Brain microvascular endothelial cell (primary cell): ENCODE measurements around the gene POLR3E.

ENCODE experiments used
- DNase-seq: peaks from one replicate; pipeline ENCODE4 v3.0.0-alpha.2; 2020
- H3K27ac ChIP-seq: fragments of 250-450 bp; sonication (Bioruptor Pico); 2 replicates; pipeline ENCODE4 v1.5.1; 2020; ENCODE audit warnings: mild to moderate bottlenecking, moderate library complexity
- H3K27me3 ChIP-seq: fragments of 250-450 bp; sonication (Bioruptor Pico); replicated peaks from 2 replicates; pipeline ENCODE4 v1.5.1; 2020; ENCODE audit warnings: mild to moderate bottlenecking
- H3K36me3 ChIP-seq: fragments of 250-450 bp; sonication (Bioruptor Pico); replicated peaks from 2 replicates; pipeline ENCODE4 v1.5.1; 2020; ENCODE audit warnings: mild to moderate bottlenecking
- H3K4me3 ChIP-seq: 2 replicates; pipeline ENCODE4 v1.5.1; 2011; ENCODE audit warnings: low read depth, mild to moderate bottlenecking, control low read depth, low read length, moderate library complexity
- CTCF ChIP-seq: IDR thresholded peaks from 2 replicates; pipeline ENCODE4 v1.5.1; 2011; ENCODE audit warnings: low read depth, mild to moderate bottlenecking, moderate library complexity, low read length, control low read depth, inconsistent platforms; ENCODE audit errors: missing control alignments
- in situ Hi-C: cut with HindIII; loops from 2 replicates; pipeline ENCODE4 v1.10.0; 2017; ENCODE audit warnings: low sequenced_read_pairs, low pct_ligation_motif_present

POLR3E gene

DNA sequence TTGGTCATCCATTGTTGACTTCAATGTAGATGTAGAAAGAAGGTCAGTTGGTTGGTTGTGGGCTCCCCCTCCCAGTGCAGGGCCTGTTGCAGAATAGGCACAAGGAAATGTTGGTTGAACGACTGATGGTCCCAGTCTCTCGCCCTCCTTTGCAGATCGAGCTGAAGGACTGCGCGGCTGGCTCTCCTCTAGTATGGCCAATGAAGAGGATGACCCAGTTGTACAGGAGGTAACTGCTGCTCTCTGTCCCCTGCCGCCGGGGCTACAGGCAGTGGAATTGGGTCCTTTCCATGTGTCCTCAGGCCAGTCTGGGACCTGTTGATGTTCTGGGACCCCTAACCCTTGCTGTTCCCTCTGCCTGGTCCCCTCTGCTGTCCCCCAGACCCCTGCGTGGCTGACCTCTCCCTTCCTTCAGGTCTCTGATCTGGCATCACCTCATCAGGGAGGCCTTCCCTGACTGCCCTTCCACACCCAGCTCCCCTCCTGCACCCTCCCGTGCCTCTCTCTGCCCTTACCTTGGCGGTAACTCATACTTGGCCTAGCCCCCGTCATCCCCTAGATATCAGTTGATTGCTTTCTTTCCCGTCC lies 5.7 kb downstream of the POLR3E start:
- no peak for TF ChIP-seq CTCF
- in situ Hi-C loops = no loop called here

DNA sequence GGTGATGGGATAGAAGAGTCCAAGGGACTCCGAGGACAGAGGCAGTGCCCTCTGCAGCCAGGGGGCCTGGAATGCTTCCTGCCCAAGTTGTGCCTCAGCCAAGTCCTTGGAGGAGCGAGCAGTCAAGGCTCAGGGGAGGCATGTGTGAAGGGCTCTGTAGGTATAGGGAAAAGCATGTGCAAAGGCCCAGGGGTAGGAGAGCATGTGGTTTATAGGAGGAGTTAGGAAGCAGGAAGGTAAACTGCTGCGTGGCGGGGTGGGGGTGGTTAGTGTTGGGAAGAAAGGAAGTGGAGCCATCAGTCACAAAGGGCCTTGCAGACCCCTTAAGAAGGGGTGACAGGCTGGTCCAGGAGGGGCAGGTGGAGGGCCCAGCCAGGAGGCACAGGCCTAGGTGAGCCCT lies 7.2 kb downstream of the POLR3E start:
- Histone ChIP-seq H3K4me3 (no peak overlapping the region), H3K27me3 (no peaks in the 10 kb centered on the region), H3K36me3 (peaks cover 41% of the 10 kb centered on the region), H3K27ac (no peak overlapping the region)
- TF ChIP-seq CTCF = no peak
- in situ Hi-C loops = no loop called here
- no peak for DNase-seq

More for the DNA sequence above, 5.7 kb downstream of the POLR3E start:
- no peak for DNase-seq
- no peak overlapping the region for H3K4me3 ChIP-seq
- peaks cover 27% of the 10 kb centered on the region for H3K36me3 ChIP-seq
- H3K27ac ChIP-seq = no peak overlapping the region
- no peaks in the 10 kb centered on the region for H3K27me3 ChIP-seq

DNA sequence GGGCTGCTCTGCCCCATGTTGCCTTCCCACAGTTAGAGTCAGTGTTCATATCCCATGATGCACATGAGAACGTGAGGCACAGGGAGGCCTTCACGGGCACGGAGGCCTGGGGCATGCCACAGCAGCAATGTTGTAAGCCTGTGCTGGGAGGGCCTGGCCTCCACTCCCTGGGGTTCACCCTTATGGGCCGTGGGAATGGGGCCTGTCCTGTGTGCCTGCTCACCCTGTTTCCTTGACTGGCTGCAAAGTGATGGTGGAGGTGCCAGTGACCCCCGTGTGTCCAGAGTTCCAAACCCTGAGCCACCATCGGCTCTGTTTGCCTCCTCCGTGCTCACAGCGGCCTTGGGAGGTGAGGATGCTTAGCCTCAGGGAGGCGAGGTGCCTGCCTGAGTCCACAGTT lies 9.6 kb downstream of the POLR3E start:
- Histone ChIP-seq H3K36me3 (peaks cover 52% of the 10 kb centered on the region), H3K27ac (no peak overlapping the region), H3K27me3 (no peaks in the 10 kb centered on the region), H3K4me3 (no peak overlapping the region)
- TF ChIP-seq CTCF = no peak
- in situ Hi-C loops = no loop called here
- DNase-seq = no peak

DNA sequence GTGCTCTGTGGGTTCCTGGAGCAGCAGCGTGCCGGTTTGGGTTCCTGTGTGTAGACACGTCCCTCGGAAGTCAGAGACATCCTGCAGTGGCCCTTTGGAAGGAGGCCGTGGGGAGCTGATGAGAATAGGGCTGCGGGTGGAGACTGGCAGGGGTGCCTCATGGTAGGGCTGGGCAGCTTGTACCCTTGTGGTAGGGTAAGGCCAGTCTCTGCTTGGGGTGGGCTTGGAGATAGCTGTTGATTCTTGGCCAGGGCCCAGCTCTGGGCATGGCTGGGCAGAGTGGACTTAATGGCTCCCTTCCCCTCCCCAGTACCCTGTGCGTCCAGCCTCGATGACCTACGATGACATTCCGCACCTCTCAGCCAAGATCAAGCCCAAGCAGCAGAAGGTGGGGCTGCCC lies 10.6 kb downstream of the POLR3E start:
- TF ChIP-seq CTCF = no peak
- in situ Hi-C loops = no loop called here
- Histone ChIP-seq H3K27ac (no peak overlapping the region), H3K36me3 (peaks cover 54% of the 10 kb centered on the region), H3K4me3 (no peak overlapping the region), H3K27me3 (no peaks in the 10 kb centered on the region)
- DNase-seq = no peak

GRCh38 chr16:22308824-22309520 lies 11.8 kb downstream of the POLR3E start:
- Histone ChIP-seq H3K36me3 (peaks cover 61% of the 10 kb centered on the region), H3K27me3 (no peaks in the 10 kb centered on the region), H3K4me3 (no peak overlapping the region), H3K27ac (no peak overlapping the region)
- TF ChIP-seq CTCF = no peak
- in situ Hi-C loops = no loop called here
- DNase-seq = no peak

- Histone ChIP-seq H3K4me3 (no peak overlapping the region), H3K36me3 (peaks cover 68% of the 10 kb centered on the region), H3K27me3 (no peaks in the 10 kb centered on the region), H3K27ac (no peak overlapping the region)
- DNase-seq = no peak
- in situ Hi-C loops = no loop called here
- TF ChIP-seq CTCF = no peak
Measured at GRCh38 chr16:22311520-22311919, 14.3 kb downstream of the POLR3E start.
